ENCODE results near the gene CEP112. TPM values are rescaled to one million over a fixed set of nuclear protein-coding genes. Genes with fewer than 3 reads are reported as not detected.

Gene CEP112
- total and polyA plus RNA-seq, 2 of the 4 experiments (the other 2 are of a cell fraction): 2.5 to 5.6 TPM

DNA sequence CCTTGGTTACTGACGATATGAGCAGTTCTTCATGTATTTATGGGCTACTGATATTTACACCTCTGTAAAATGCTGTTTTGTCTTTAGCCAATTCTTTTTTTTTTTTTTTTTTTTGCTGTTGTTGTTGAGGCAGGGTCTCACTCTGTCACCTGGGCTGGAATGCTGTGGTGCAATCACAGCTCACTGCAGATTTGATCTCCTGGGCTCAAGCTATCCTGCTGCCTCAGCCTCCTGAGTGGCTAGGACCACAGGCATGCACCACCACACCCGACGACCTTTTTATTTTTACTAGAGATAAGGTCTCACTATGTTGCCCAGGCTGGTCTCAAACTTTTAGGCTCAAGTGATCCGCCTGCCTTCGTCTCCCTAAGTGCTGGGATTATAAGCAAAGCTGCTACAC is 405.5 kb downstream of the CEP112 start:
- H4K91ac ChIP-seq (ENCODE audit: insufficient read depth, low read depth, low read length): peak overlapping the region; percentile 42; the same call in 1 of the 2 replicates
- no peak overlapping the region for H2AK9ac ChIP-seq (replicated peaks; ENCODE audit: low read depth, low read length, poor library complexity)
- peak overlapping the region in 1 of 2 experiments; percentile 1; a peak in 1 of 4 replicates for H4K8ac ChIP-seq (ENCODE audit: low read depth in 2 of 2, low read length in 2 of 2)
- no peaks in the 10 kb centered on the region for H3K36me3 ChIP-seq (ENCODE audit: control insufficient read depth, insufficient read depth, low read length)
- H3K9me1 ChIP-seq (ENCODE audit: insufficient read depth, low read length): 0 out of 2 replicates have a peak, but pooled peaks cover 2% of the 10 kb centered on the region
- H3K27me3 ChIP-seq (ENCODE audit: control insufficient read depth, insufficient read depth, low read length): no peaks in the 10 kb centered on the region
- DNase-seq (no peak), ATAC-seq (ENCODE audit: low read depth) (no peak)
- H2BK5ac ChIP-seq (ENCODE audit: low read depth, low read length, poor library complexity, severe bottlenecking): no peak overlapping the region
- no peak overlapping the region for H2BK120ac ChIP-seq (ENCODE audit: low read depth, low read length)
- no peak overlapping the region for H2BK20ac ChIP-seq (ENCODE audit: low read depth, low read length)
- dilution Hi-C loops (cut with HindIII; ENCODE audit: low sequenced_read_pairs, unreplicated experiment): no loop called here
- H3K27ac ChIP-seq (ENCODE audit: insufficient read depth, low read length): no peak overlapping the region
- in situ Hi-C loops (cut with MboI; ENCODE audit: low sequenced_read_pairs): no loop called here
- intact Hi-C loops (cut with micrococcal nuclease): no loop called here
- H3K23ac ChIP-seq (ENCODE audit: low read depth, low read length): no peak overlapping the region
- H2AFZ ChIP-seq (replicated peaks; ENCODE audit: low read length, poor library complexity): no peak overlapping the region
- no peak overlapping the region for H4K5ac ChIP-seq (ENCODE audit: low read depth, low read length)
- H2BK15ac ChIP-seq (ENCODE audit: low read depth, low read length): no peak overlapping the region
- no CpG with 5 or more reads among the region's 5 CpGs for WGBS, 2 experiments (ENCODE audit: extremely low coverage in 2 of 2, insufficient read length in 1 of 2)
- no peak overlapping the region for H3K4me3 ChIP-seq (ENCODE audit: insufficient read depth, low read depth, low read length)
- peak overlapping the region; percentile 7; the same call in 1 of the 2 replicates for H2AK5ac ChIP-seq (ENCODE audit: low read depth, low read length)
- H3K18ac ChIP-seq (ENCODE audit: low read depth, low read length): no peak overlapping the region; the same call in 1 of the 2 replicates
- H3K9me3 ChIP-seq (ENCODE audit: control insufficient read depth, insufficient read depth, low read length): no peaks in the 10 kb centered on the region
- TF ChIP-seq BHLHE40 (IDR thresholded peaks at IDR 0.05; ENCODE audit: low read depth, low read length) (no peak), RCOR1 (IDR thresholded peaks at IDR 0.05; ENCODE audit: insufficient replicate concordance, low read length) (no peak), CHD1 (IDR thresholded peaks at IDR 0.05; ENCODE audit: low read depth, low read length) (no peak), CTCF (conservative IDR thresholded peaks at IDR 0.05; ENCODE audit: low read depth, low read length) (no peak), FOS (IDR thresholded peaks at IDR 0.05; ENCODE audit: low read depth, low read length) (no peak), SMC3 (IDR thresholded peaks at IDR 0.05; ENCODE audit: low read depth, low read length) (no peak), POLR2A (IDR thresholded peaks at IDR 0.05; ENCODE audit: low read depth, low read length) (no peak), CEBPB (IDR thresholded peaks at IDR 0.05; ENCODE audit: low read depth, low read length) (no peak), RFX5 (IDR thresholded peaks at IDR 0.05; ENCODE audit: low read depth, low read length) (no peak)
- TF ChIP-seq, protein P1, sequence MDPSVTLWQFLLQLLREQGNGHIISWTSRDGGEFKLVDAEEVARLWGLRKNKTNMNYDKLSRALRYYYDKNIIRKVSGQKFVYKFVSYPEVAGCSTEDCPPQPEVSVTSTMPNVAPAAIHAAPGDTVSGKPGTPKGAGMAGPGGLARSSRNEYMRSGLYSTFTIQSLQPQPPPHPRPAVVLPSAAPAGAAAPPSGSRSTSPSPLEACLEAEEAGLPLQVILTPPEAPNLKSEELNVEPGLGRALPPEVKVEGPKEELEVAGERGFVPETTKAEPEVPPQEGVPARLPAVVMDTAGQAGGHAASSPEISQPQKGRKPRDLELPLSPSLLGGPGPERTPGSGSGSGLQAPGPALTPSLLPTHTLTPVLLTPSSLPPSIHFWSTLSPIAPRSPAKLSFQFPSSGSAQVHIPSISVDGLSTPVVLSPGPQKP (IDR thresholded peaks at IDR 0.05; ENCODE audit: borderline replicate concordance, low read depth, low read length): no peak
- ChIA-PET POLR2A (ENCODE audit: unreplicated experiment) (no interaction called here), CTCF (interaction anchor here (1.0 kb wide), 1 partner anchor 11 kb away, joined by 5 read pairs; no protein-coding TSS in a partner anchor)
- H4K20me1 ChIP-seq (ENCODE audit: insufficient read depth, low read length): no peaks in the 10 kb centered on the region
- 0 out of 2 replicates have a peak overlapping the region, but pooled peaks have one; percentile 21 for H3K4ac ChIP-seq (ENCODE audit: low read depth, low read length)
- no peaks in the 10 kb centered on the region for H3K79me1 ChIP-seq (ENCODE audit: low read depth in 1 of 2, low read length in 2 of 2)
- H3K4me2 ChIP-seq (ENCODE audit: low read depth, low read length): no peak overlapping the region
- peaks cover 4% of the 10 kb centered on the region; the same call in 1 of the 2 replicates for H3K4me1 ChIP-seq (ENCODE audit: control insufficient read depth, insufficient read depth, low read length)
- no TSS peak for BruUV-seq (replicated peaks)
- no peak overlapping the region for H3K14ac ChIP-seq (replicated peaks; ENCODE audit: low read depth, low read length)
- no peak overlapping the region for H3K56ac ChIP-seq (ENCODE audit: extremely low read depth, insufficient read depth, low read length)
- no peak overlapping the region for H3K9ac ChIP-seq (ENCODE audit: low read depth, low read length)

Data from IMR-90 (cell line).